SK-N-SH (cell line): ENCODE data around the gene AHCYL2.

ENCODE experiments used
- CHD2 ChIP-seq: fragments of 150-350 bp; IDR thresholded peaks from 2 replicates; pipeline ENCODE4 v1.6.1; 2018; ENCODE audit warnings: low read length; ENCODE audit not compliant: partially characterized antibody
- CTCF ChIP-seq: fragments of 200-600 bp; sonication (generic); IDR thresholded peaks from 2 replicates; pipeline ENCODE4 v1.6.1; 2017; ENCODE audit warnings: antibody characterized with exemption, mild to moderate bottlenecking, moderate library complexity
- FOXM1 ChIP-seq: IDR thresholded peaks from 2 replicates; pipeline ENCODE4 v1.4.0; 2012; ENCODE audit warnings: low read depth, mild to moderate bottlenecking
- JUND ChIP-seq: IDR thresholded peaks from 2 replicates; pipeline ENCODE4 v1.4.0; 2012
- MEF2A ChIP-seq: IDR thresholded peaks from 2 replicates; pipeline ENCODE4 v1.4.0; 2012; ENCODE audit warnings: low read depth, borderline replicate concordance
- MXI1 ChIP-seq: IDR thresholded peaks from 2 replicates; pipeline ENCODE4 v1.6.1; 2012; ENCODE audit warnings: mild to moderate bottlenecking, low read depth, low read length, improper control_type of control experiment
- NRF1 ChIP-seq: IDR thresholded peaks from 2 replicates; pipeline ENCODE4 v1.6.1; 2012; ENCODE audit warnings: low read depth, mild to moderate bottlenecking, low read length
- POLR2AphosphoS5 ChIP-seq: IDR thresholded peaks from 2 replicates; pipeline ENCODE4 v1.6.1; 2012; ENCODE audit warnings: low read depth, low read length
- RCOR1 ChIP-seq: fragments of 150-350 bp; IDR thresholded peaks from 2 replicates; pipeline ENCODE4 v1.6.1; 2017; ENCODE audit warnings: antibody characterized with exemption, low read length
- REST ChIP-seq: IDR thresholded peaks from 2 replicates; pipeline ENCODE4 v1.6.1; 2012; ENCODE audit warnings: mild to moderate bottlenecking, low read depth, low read length, moderate library complexity
- TAF1 ChIP-seq: IDR thresholded peaks from 2 replicates; pipeline ENCODE4 v1.6.1; 2012; ENCODE audit warnings: low read depth, mild to moderate bottlenecking, low read length, moderate library complexity, borderline replicate concordance
- YY1 ChIP-seq: IDR thresholded peaks from 2 replicates; pipeline ENCODE4 v1.4.0; 2012; ENCODE audit warnings: low read depth, mild to moderate bottlenecking

- no peak for TF ChIP-seq FOXM1
- TF ChIP-seq NRF1 = no peak
- TF ChIP-seq TAF1 = no peak
- no peak for TF ChIP-seq POLR2AphosphoS5
- no peak for TF ChIP-seq REST
- no peak for TF ChIP-seq RCOR1
- TF ChIP-seq MXI1 = no peak
- TF ChIP-seq YY1 = no peak
- TF ChIP-seq CTCF = no peak
- no peak for TF ChIP-seq JUND
- TF ChIP-seq CHD2 = no peak
- TF ChIP-seq MEF2A = no peak
These were observed 33.6 kb upstream of the AHCYL2 start for GRCh38 chr7:129191272-129191671.
